Gastroesophageal sphincter (tissue), 4 donors: ENCODE measurements around the gene CDK14. TPM values are rescaled to one million over a fixed set of nuclear protein-coding genes. Genes with fewer than 3 reads are reported as not detected.

Experiments used
- ATAC-seq: fragments of 150-250 bp; one replicate; pipeline ENCODE4 v1.9.1; 2016; ENCODE audit warnings: mild to moderate bottlenecking, moderate library complexity
- H3K27ac ChIP-seq, 4 donors: fragments of 200-600 bp; sonication (generic) in 3 of 4; 1 replicate in 3 of 4; 2 replicates in 1 of 4; pipeline ENCODE4 v1.5.1; 2016 to 2019
- H3K27me3 ChIP-seq: fragments of 200-600 bp; sonication (generic); one replicate; pipeline ENCODE4 v1.5.1; 2019
- H3K36me3 ChIP-seq, 2 donors: fragments of 200-600 bp; sonication (generic); one replicate each; pipeline ENCODE4 v1.5.1; 2019; ENCODE audit warnings: control low read depth in 1 of 2
- H3K4me1 ChIP-seq, 3 donors: fragments of 200-600 bp; sonication (generic); 1 replicate in 2 of 3; 2 replicates in 1 of 3; pipeline ENCODE4 v1.5.1; 2016 to 2019; ENCODE audit warnings: control low read depth in 2 of 3
- H3K4me3 ChIP-seq, 2 donors: fragments of 200-600 bp; sonication (generic); one replicate each; pipeline ENCODE4 v1.5.1; 2019; ENCODE audit warnings: mild to moderate bottlenecking in 1 of 2, moderate library complexity in 1 of 2
- H3K9me3 ChIP-seq, 3 donors: fragments of 200-600 bp; sonication (generic); one replicate each; pipeline ENCODE4 v1.5.1; 2017 to 2019; ENCODE audit warnings: control low read depth in 2 of 3
- CTCF ChIP-seq, 4 experiments: fragments of 200-600 bp in 2 of 4; fragments of 450-650 bp in 2 of 4; sonication (generic) in 1 of 4; IDR thresholded peaks; one replicate each; pipeline ENCODE4 v1.5.1; 2017 to 2019; ENCODE audit warnings: antibody characterized with exemption in 4 of 4, mild to moderate bottlenecking in 2 of 4, moderate library complexity in 2 of 4
- EP300 ChIP-seq: sonication (generic); formaldehyde crosslinking; IDR thresholded peaks from one replicate; pipeline ENCODE4 v1.6.1; 2017; ENCODE audit warnings: antibody characterized with exemption, mild to moderate bottlenecking
- POLR2A ChIP-seq, 2 donors: fragments of 450-650 bp; IDR thresholded peaks; one replicate each; pipeline ENCODE4 v1.6.1; 2017; ENCODE audit warnings: antibody characterized with exemption in 2 of 2, mild to moderate bottlenecking in 2 of 2, moderate library complexity in 1 of 2
- POLR2AphosphoS5 ChIP-seq: sonication (generic); formaldehyde crosslinking; IDR thresholded peaks from one replicate; pipeline ENCODE4 v1.6.1; 2017; ENCODE audit warnings: antibody characterized with exemption
- WGBS, 2 donors: methylation state at CpG; one replicate each; pipeline ENCODE4 v1.1.5; 2018; ENCODE audit warnings: low coverage in 1 of 2; 5-methylcytosine and 5-hydroxymethylcytosine counted together
- total RNA-seq, 4 donors: library from RNA; depleted of rRNA; stranded (reverse); fragments of >200 nt; gene quantifications; one replicate each; pipeline ENCODE4 v1.1.0, GENCODE V29; 2016

Gene CDK14
- total RNA-seq, 4 donors from 2014 or later = 14.8 to 28.7 (median 18.4) TPM

GRCh38 chr7:90900628-90901356 is 304.7 kb downstream of the CDK14 start:
- no peak overlapping the region for H3K27ac ChIP-seq
- TF ChIP-seq CTCF (IDR thresholded peaks at IDR 0.05) = no peak
- no peak for TF ChIP-seq POLR2A (IDR thresholded peaks at IDR 0.05)
- no peaks in the 10 kb centered on the region for H3K36me3 ChIP-seq
- 38 to 70% methylated on average over 4 of the region's 4 CpGs for WGBS, 2 donors
- H3K27me3 ChIP-seq = no peaks in the 10 kb centered on the region
- H3K4me1 ChIP-seq = no peaks in the 10 kb centered on the region
- ATAC-seq = no peak
- H3K9me3 ChIP-seq = no peaks in the 10 kb centered on the region
- no peak overlapping the region for H3K4me3 ChIP-seq

GRCh38 chr7:90903841-90904240 is 307.7 kb downstream of the CDK14 start:
- H3K4me1 ChIP-seq = no peaks in the 10 kb centered on the region
- ATAC-seq = no peak
- no peak overlapping the region for H3K27ac ChIP-seq
- H3K36me3 ChIP-seq = no peaks in the 10 kb centered on the region
- no peak for TF ChIP-seq CTCF (IDR thresholded peaks at IDR 0.05)
- no peak for TF ChIP-seq EP300
- no peak for TF ChIP-seq POLR2A (IDR thresholded peaks at IDR 0.05)
- no peak for TF ChIP-seq POLR2AphosphoS5
- H3K4me3 ChIP-seq = no peak overlapping the region
- no peaks in the 10 kb centered on the region for H3K9me3 ChIP-seq
- WGBS, 2 donors = 69 to 72% methylated on average over 3 of the region's 3 CpGs
- H3K27me3 ChIP-seq = no peaks in the 10 kb centered on the region

- TF ChIP-seq CTCF (IDR thresholded peaks at IDR 0.05) (no peak), EP300 (no peak), POLR2A (IDR thresholded peaks at IDR 0.05) (no peak), POLR2AphosphoS5 (no peak)
- Histone ChIP-seq H3K4me3 (no peak overlapping the region), H3K9me3 (no peaks in the 10 kb centered on the region), H3K4me1 (no peaks in the 10 kb centered on the region), H3K36me3 (no peaks in the 10 kb centered on the region), H3K27me3 (no peaks in the 10 kb centered on the region), H3K27ac (no peak overlapping the region)
- 95 to 96% methylated on average over 4 of the region's 4 CpGs for WGBS, 2 donors
- ATAC-seq = no peak
These were observed 314.0 kb downstream of the CDK14 start for GRCh38 chr7:90910136-90910535.

GRCh38 chr7:90916319-90916718 is 320.2 kb downstream of the CDK14 start:
- no peaks in the 10 kb centered on the region for H3K9me3 ChIP-seq
- no peak for ATAC-seq
- WGBS, 2 donors = 58 to 66% methylated on average over 3 to 4 of the region's 4 CpGs

More at GRCh38 chr7:90916319-90916718, 320.2 kb downstream of the CDK14 start:
- Histone ChIP-seq H3K36me3 (no peaks in the 10 kb centered on the region), H3K4me1 (no peaks in the 10 kb centered on the region), H3K4me3 (no peak overlapping the region), H3K27ac (no peak overlapping the region), H3K27me3 (no peaks in the 10 kb centered on the region)
- TF ChIP-seq CTCF (IDR thresholded peaks at IDR 0.05) (no peak), POLR2A (IDR thresholded peaks at IDR 0.05) (no peak), POLR2AphosphoS5 (no peak), EP300 (no peak)
